B cell (primary cell): ENCODE results near the gene ST6GALNAC3.

Experiments used
- CTCF ChIP-seq: fragments of 200-600 bp; IDR thresholded peaks from one replicate; pipeline ENCODE4 v1.8.0; 2022; ENCODE audit warnings: antibody characterized with exemption, mild to moderate bottlenecking
- EZH2 ChIP-seq: IDR thresholded peaks from 2 replicates; pipeline ENCODE4 v1.6.1; 2012; ENCODE audit warnings: borderline replicate concordance, low read depth, mild to moderate bottlenecking, moderate library complexity, low read length; ENCODE audit not compliant: insufficient read depth, poor library complexity, severe bottlenecking

- no peak for TF ChIP-seq CTCF
- no peak for TF ChIP-seq EZH2
These were observed 587.0 kb downstream of the ST6GALNAC3 start for GRCh38 chr1:76661531-76661930.
